GM13976 (cell line): ENCODE measurements around the gene FHAD1.
A peak's percentile ranks its signal among the peaks of the same experiment; 100 is the strongest.
"Not testable (repeated sequence)": the region's sequence is repeated elsewhere in the genome, so short reads cannot be mapped to it uniquely, and the experiment has no call there.

ENCODE experiments used
- DNase-seq: peaks from one replicate; pipeline ENCODE4 v3.0.0; 2012; ENCODE audit warnings: low spot score
- in situ Hi-C: fragments of 300-500 bp; cut with MboI; formaldehyde crosslinking; loops from one replicate; pipeline ENCODE4 v1.12.0; 2022; ENCODE audit warnings: low sequenced_read_pairs, mixed read lengths, inconsistent platforms; ENCODE audit not compliant: unreplicated experiment
- TF ChIP-seq, protein P1 (sequence below): IDR thresholded peaks from 2 replicates; pipeline ENCODE4 v1.5.1; 2012; ENCODE audit warnings: borderline replicate concordance, mild to moderate bottlenecking; ENCODE audit not compliant: insufficient read depth; ENCODE audit errors: extremely low read depth, missing control alignments, control extremely low read depth

FHAD1 gene

DNA sequence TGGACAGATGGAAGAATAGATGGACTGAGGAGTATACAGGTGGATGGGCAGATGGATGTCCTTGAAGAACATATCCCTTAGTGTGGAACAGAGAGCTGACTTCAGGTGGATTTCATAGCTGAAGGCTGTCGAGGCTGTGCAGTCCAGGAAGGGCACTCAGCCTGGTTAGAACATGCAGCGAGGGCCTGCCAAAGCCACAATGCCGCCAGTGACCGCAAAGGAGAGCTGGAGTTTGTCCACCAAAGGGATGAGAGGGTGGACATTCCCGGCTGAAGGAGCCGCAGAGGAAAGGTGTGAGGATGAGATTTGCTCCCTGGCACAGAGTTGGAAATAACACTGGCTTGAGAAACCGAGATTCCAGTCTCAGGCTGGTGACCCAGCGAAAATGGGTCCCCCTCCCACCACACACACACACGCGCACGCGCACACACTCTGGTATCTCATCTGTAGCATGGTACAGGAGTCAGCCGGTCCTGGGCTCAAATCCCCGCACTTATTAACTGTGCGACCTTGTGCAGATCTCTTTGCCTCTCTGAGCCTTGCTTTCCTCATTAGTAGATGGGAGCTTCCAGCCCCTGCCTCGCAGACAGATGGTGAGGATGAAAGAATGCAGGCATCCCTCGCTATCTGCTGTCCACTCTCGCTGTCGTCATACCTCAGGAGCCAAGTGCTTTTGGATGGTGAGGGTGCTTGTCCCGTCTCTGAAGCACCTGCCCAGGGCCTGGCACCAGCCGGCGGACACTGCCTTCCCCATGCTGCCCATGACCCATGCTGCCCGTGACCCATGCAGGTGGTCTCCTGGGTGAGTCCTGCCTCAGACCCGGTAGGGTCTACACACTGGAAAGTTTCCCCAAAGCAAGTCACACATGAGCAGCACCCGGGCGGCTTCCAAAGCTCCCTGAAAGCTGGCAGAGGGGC lies 135.8 kb downstream of the FHAD1 start:
- in situ Hi-C loops = no loop called here
- TF ChIP-seq, protein P1, sequence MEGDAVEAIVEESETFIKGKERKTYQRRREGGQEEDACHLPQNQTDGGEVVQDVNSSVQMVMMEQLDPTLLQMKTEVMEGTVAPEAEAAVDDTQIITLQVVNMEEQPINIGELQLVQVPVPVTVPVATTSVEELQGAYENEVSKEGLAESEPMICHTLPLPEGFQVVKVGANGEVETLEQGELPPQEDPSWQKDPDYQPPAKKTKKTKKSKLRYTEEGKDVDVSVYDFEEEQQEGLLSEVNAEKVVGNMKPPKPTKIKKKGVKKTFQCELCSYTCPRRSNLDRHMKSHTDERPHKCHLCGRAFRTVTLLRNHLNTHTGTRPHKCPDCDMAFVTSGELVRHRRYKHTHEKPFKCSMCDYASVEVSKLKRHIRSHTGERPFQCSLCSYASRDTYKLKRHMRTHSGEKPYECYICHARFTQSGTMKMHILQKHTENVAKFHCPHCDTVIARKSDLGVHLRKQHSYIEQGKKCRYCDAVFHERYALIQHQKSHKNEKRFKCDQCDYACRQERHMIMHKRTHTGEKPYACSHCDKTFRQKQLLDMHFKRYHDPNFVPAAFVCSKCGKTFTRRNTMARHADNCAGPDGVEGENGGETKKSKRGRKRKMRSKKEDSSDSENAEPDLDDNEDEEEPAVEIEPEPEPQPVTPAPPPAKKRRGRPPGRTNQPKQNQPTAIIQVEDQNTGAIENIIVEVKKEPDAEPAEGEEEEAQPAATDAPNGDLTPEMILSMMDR = no peak
- no peak for DNase-seq

- TF ChIP-seq, protein P1 = no peak
- in situ Hi-C loops = no loop called here
- no peak for DNase-seq
These were observed 136.8 kb downstream of the FHAD1 start for GRCh38 chr1:15383810-15384209.

- peak; percentile 71 for DNase-seq
- in situ Hi-C loops = no loop called here
- TF ChIP-seq, protein P1 = no peak
These were observed 137.4 kb downstream of the FHAD1 start for GRCh38 chr1:15384301-15384901.

DNA sequence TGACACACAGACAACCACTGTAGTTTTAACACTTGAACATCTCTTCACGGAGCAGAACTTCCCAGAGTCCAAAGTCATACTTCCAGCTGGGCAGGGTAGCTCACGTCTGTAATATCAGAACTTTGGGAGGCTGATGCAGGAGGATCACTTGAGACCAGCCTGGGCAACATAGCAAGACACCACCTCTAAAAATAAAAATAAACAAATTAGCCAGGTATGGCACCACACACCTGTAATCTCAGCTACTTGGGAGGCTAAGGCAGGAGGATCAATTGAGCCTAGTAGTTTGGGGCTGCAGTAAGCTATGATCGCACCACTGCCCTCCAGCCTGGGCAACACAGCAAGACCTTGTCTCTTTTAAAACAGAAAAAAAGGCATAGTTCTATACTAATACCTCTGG lies 138.4 kb downstream of the FHAD1 start:
- no peak for DNase-seq
- TF ChIP-seq, protein P1 = no peak

GRCh38 chr1:15386164-15386749 lies 139.2 kb downstream of the FHAD1 start:
- DNase-seq = no peak
- in situ Hi-C loops = no loop called here
- TF ChIP-seq, protein P1 = no peak

More for the DNA sequence above, 138.4 kb downstream of the FHAD1 start:
- in situ Hi-C loops = no loop called here

DNA sequence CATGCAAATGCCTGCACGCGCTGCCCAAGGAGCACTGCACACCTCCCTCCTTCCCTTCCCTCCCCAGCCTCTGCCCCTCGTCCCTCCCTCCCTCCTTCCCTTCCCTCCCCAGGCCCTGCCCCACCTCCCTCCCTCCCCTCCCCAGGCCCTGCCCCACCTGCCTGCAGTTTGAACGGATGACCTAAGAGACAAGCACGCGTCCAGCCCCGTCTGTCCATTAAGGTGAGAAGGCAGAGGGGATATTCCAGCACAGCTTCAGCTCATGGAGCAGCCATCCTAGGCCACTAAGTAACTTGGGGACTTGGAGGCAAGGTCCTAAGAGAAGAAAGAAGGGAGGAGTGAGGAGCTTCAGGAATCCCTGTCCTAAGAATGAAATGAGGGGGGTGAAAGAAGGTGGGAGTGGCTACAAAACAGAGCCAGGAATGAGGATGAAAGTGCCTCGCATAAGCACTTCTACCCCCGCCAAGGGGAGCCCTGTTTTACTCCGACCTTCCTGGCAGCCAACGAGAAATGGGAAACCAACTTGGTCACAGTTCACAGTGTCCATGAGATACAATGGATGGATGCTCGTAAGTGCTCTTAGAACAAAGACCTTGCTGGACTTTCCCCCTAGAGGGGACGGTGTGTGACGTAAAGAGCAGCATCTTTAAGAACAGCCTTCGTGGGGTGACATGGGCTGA lies 141.3 kb downstream of the FHAD1 start:
- DNase-seq = no peak
- TF ChIP-seq, protein P1 = no peak
- in situ Hi-C loops = no loop called here

DNA sequence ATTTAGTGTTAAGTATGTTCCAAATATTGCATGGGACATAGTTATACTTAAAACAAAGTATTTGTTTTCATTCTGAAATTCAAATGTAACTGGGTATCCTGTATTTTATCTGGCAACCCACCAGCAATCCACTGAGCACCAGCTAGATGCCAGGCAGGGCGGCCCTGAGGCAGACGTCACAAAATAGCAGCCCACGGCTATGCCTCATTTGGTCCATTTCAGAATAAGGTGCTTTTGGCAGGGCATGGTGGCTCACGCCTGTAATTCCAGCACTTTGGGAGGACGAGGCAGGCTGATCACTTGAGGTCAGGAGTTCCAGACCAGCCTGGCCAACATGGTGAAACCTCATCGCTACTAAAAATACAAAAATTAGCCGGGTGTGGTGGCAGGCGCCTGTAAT lies 142.8 kb downstream of the FHAD1 start:
- DNase-seq, in situ Hi-C loops: not testable (repeated sequence)
